DMS 273 (cell line): Measurements from ENCODE around the gene PCSK7.
"Not testable (repeated sequence)": the region's sequence is repeated elsewhere in the genome, so short reads cannot be mapped to it uniquely, and the experiment has no call there.

Experiments
- DNase-seq: peaks from one replicate; lab custom pipeline; 2025; ENCODE audit not compliant: unreplicated experiment; lab: John Stamatoyannopoulos, UW

The PCSK7 gene

DNA sequence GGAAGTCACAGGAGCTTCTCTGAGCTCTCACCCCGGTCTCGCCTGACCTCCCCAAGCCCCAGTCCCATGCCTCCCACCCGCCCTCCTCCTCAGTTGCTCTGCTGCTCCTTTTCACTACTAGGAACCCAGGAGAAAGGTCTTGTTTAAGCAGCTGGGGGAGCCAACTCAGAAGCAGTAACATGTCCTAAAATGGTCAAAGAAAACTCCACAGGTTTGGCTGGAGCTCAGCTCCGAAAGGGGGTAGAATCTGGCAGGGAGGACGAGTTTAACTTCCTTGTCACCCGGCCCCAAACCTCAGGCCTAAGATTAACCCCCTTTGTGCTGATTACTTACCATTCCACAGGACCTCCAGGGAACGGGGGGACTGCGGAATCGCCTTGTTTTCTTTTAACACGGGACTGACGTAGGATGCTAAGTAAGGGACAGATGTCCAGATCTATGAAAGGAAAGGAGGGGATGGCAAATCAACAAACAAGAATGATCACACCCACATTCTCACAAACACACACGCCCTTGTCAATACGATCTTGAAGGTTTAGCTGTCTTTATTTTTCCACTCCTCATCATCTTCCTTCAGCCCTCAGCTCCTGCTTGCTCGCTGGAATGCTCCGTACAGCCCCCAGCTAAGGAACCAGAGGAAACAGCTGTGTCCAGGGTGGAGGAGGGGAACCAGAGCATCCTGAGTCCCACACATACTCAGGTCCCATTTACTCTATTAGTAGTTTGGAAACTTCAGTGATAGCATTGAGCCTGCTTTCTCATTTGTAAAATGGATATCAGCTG, 13.5 kb downstream of the PCSK7 start:
- DNase-seq, result no peak

GRCh38 chr11:117217141-117218084, 14.5 kb downstream of the PCSK7 start:
- DNase-seq, result no peak

DNA sequence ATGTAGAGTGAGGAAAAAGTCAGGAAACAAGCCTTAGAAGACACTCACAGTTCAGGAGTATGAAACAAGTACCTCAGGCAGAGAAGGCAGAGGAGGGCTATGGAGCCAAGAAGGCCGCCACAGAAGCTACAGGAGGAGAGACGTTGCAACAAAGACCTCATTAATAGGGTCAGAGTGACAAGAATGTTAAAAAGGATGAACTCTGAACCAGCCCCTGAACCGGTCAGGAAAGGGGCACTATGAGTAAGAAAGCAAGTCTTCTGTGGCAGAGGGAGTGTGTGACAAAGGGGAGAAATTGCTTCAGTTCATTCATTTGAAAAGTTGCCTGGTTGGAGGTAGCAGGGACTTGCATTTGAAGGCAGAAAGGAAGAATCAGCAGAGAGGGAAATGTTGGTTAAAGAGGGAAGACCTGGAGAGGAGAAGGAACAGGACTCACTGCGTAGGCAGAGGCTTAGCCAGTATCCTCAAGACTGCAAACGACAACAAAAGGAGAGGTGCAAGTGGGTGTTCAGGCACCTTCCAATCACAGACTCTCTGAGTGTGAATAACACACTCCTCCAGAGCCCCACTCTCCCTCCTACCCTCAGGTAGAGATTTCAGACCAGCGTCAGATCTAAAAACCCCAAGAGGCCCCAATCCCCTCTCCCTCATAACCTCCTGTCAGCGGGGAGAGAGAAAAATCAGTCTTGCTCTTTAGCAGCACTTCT, 17.3 kb downstream of the PCSK7 start:
- no peak for DNase-seq

DNA sequence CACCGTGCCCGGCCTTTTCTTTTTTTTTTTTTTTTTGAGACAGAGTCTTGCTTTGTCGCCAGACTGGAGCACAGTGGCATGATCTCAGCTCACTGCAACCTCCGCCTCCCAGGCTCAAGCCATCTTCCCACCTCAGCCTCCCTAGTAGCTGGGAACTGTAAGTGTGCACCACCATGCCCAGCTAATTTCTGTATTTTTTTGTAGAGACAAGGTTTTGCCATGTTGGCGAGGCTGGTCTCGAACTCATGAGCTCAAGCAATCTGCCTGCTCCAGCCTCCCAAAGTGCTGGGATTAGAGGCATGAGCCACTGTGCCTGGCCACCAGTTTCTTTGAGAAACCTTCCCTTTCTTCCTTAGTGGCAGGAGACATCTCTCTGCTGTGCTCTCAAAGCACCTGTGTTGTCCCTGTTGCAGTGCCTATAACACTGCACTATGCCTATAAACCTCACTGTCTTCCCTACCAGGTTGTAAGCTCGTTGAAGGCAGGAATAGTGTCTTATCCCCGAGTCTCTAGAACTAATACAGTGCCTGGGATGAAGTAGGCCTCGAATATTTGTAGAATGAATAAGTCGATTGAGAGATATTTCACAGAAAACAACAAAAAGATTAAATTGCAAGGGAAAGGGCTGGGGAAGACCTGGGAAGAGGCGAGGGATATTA, 19.0 kb downstream of the PCSK7 start:
- no peak for DNase-seq

- no peak for DNase-seq
Observed at GRCh38 chr11:117210620-117211019, 21.3 kb downstream of the PCSK7 start.

GRCh38 chr11:117209351-117210125, 22.3 kb downstream of the PCSK7 start:
- not testable (repeated sequence) for DNase-seq

DNA sequence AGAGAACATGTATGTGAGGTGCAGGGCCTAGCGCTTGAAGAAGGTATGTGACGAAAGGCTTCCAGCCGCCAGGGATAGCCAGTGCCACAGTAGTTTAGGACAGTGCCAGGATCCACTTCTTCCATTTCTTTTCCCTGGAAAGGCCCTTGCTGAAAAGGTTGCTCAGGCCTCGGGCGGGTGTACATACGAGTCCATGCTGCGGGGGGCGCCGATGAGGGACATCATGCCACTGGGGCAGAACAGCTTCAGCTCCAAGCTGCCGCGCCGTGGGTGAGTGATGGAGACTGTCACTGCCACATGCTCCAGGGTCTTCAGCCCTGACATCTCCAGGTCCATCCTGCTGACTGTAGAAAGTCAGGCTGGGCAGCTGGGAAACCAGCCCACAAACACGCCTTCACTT, 23.2 kb downstream of the PCSK7 start:
- not testable (repeated sequence) for DNase-seq

- DNase-seq, result not testable (repeated sequence)
Observed at GRCh38 chr11:117207481-117207880, 24.4 kb downstream of the PCSK7 start.

GRCh38 chr11:117206859-117207258, 25.0 kb downstream of the PCSK7 start:
- not testable (repeated sequence) for DNase-seq

- DNase-seq, result not testable (repeated sequence)
Observed at GRCh38 chr11:117206111-117206510, 25.8 kb downstream of the PCSK7 start.

DNA sequence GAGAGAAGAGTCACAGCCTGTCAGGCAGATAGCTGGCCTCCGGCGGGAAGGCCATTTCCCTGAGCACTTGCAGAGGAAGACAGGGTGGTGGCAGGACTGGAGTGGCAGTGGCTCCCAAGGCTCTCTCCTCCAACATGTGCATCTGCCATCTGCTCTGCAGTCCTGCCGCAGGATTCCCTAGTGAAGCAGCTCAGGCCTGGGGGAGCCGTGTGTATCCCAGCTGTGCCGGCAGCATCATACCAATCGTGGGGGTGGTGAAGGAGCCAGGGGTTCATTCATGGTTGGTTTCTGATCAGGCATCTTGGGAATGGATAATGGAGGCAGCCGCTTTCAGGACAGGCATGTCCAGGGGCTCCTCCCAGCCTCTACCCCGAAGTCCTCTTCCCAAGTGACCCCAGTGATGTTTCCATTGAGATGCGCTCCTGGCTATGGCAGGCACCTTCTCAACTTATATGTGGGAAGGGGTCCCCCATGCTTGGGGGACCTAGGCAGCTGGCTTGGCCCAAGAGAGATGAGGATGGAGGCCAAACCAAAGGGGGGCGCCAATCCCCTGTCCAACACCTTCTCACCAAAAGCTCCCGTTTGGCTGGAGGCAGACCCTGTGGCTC, 26.6 kb downstream of the PCSK7 start:
- DNase-seq, result peak; percentile 38

- DNase-seq, result no peak
Observed at GRCh38 chr11:117204283-117205080, 27.4 kb downstream of the PCSK7 start.

DNA sequence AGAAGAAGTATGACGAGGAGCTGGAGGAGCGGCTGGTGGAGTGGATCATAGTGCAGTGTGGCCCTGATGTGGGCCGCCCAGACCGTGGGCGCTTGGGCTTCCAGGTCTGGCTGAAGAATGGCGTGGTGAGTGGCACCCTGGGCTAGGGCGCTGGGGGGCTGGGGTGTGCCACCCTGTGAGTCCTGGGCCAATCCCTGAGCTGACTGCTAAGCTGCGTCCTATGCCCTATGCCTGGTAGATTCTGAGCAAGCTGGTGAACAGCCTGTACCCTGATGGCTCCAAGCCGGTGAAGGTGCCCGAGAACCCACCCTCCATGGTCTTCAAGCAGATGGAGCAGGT, 28.8 kb downstream of the PCSK7 start:
- DNase-seq, result no peak

GRCh38 chr11:117202386-117203068, 29.3 kb downstream of the PCSK7 start:
- DNase-seq, result no peak

DNA sequence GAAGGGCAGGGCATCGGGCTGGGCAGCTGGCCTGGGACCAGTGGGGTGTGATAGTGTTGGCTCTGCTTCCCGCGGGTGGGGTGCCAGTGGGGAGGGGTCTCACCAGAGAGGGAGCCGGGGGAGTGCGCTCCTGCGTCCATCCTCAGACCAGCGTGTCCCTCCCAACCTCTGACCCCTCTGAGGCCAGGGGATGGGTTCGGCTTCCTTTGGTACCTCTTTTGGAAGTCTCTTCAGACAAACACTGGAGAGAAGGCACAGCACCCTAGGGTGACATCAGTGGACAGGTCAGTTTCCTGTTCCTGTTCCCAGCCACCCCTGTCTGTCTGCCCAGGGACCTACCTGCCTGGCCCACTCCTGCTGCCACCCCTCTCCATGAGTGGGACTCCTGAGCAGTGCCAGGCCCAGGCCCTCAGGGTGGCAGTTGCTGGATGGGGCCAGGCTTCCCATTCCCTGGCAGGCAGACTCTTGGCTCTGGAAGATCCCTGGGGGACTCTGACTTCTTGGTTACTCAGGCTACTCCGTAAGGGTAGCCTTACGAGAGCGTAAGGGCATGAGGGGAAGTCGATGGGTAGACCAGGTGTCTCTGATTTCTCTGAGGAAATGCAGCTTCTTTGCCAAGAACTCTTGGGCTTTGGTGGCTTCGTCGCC, 30.1 kb downstream of the PCSK7 start:
- DNase-seq, result peak; percentile 9

- DNase-seq, result peak; percentile 15
Observed at GRCh38 chr11:117200813-117201657, 30.8 kb downstream of the PCSK7 start.
